Nephron (organoid): Measurements from ENCODE around the gene ECHS1.

ENCODE experiments used
- H3K27ac Mint-ChIP-seq, 3 experiments: 2 replicates each; pipeline ENCODE4 v1.8.0; 2020; ENCODE audit warnings: mixed read lengths in 3 of 3, mild to moderate bottlenecking in 2 of 3, moderate library complexity in 1 of 3
- H3K27me3 Mint-ChIP-seq: 2 replicates; pipeline ENCODE4 v1.8.0; 2021; ENCODE audit warnings: low read depth, mild to moderate bottlenecking, moderate library complexity, mixed read lengths
- H3K36me3 Mint-ChIP-seq: 2 replicates; pipeline ENCODE4 v1.8.0; 2020; ENCODE audit warnings: low read depth, mixed read lengths
- H3K4me1 Mint-ChIP-seq: 2 replicates; pipeline ENCODE4 v1.8.0; 2020; ENCODE audit warnings: mixed read lengths
- H3K4me3 Mint-ChIP-seq, 3 experiments: 2 replicates each; pipeline ENCODE4 v1.8.0; 2020; ENCODE audit warnings: mild to moderate bottlenecking in 3 of 3, mixed read lengths in 3 of 3, moderate library complexity in 2 of 3
- H3K9me3 Mint-ChIP-seq: 2 replicates; pipeline ENCODE4 v1.8.0; 2020; ENCODE audit warnings: mixed read lengths
- CTCF ChIP-seq, 3 experiments: fragments of 200-600 bp; sonication (generic); IDR thresholded peaks; one replicate each; pipeline ENCODE4 v1.5.0; 2021; ENCODE audit warnings: antibody characterized with exemption in 3 of 3; ENCODE audit not compliant: unreplicated experiment in 3 of 3

The ECHS1 gene

GRCh38 chr10:133362846-133363245 is 10.3 kb downstream of the ECHS1 start:
- H3K36me3 Mint-ChIP-seq: peaks cover 39% of the 10 kb centered on the region
- H3K27me3 Mint-ChIP-seq: no peaks in the 10 kb centered on the region
- H3K9me3 Mint-ChIP-seq: no peaks in the 10 kb centered on the region
- H3K4me3 Mint-ChIP-seq: no peak overlapping the region
- TF ChIP-seq CTCF (IDR thresholded peaks at IDR 0.05; ENCODE audit: unreplicated experiment in 3 of 3): no peak
- no peak overlapping the region for H3K27ac Mint-ChIP-seq
- H3K4me1 Mint-ChIP-seq: peaks cover 7% of the 10 kb centered on the region

DNA sequence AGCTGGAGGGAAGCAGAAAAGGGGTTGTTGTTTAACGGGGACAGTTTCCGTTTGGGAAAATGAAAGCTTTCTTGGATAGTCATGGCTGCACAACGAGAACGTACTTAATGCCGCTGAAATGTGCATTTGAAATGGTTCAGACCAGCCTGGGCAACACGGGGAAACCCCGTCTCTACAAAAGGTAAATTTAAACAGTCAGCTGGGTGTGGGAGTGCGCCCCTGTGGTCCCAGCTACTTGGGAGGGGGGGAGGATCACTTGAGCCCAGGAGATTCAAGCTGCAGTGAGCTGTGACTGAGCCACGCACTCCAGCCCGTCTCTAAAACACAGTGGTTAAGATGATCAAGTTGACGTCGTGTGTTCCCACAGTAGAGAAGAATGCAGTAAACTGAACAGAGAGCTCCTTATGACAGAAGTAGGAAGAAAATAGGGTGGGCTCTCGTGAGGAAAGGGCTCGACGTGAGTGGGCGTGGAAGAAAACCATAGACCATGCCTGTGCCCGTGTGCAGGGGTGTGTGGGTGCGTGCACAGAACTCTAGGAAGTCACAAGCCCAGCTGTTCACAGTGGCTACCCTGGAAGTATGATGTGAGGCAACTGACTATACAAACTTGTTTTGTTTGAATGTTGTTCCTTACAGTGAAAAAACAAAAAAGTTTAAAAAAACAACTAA is 11.2 kb downstream of the ECHS1 start:
- H3K4me3 Mint-ChIP-seq: no peak overlapping the region
- H3K4me1 Mint-ChIP-seq: peaks cover 5% of the 10 kb centered on the region
- H3K27ac Mint-ChIP-seq: peak overlapping the region in 1 of 3 experiments; percentile 0
- H3K27me3 Mint-ChIP-seq: no peaks in the 10 kb centered on the region
- TF ChIP-seq CTCF (IDR thresholded peaks at IDR 0.05; ENCODE audit: unreplicated experiment in 3 of 3): no peak
- H3K36me3 Mint-ChIP-seq: peaks cover 35% of the 10 kb centered on the region
- no peaks in the 10 kb centered on the region for H3K9me3 Mint-ChIP-seq

GRCh38 chr10:133361227-133361626 is 11.9 kb downstream of the ECHS1 start:
- Mint-ChIP-seq H3K4me3 (no peak overlapping the region), H3K27ac (no peak overlapping the region), H3K9me3 (no peaks in the 10 kb centered on the region), H3K36me3 (peaks cover 35% of the 10 kb centered on the region), H3K27me3 (no peaks in the 10 kb centered on the region), H3K4me1 (peaks cover 5% of the 10 kb centered on the region)
- TF ChIP-seq CTCF (IDR thresholded peaks at IDR 0.05; ENCODE audit: unreplicated experiment in 3 of 3): no peak

GRCh38 chr10:133359972-133360610 is 13.1 kb downstream of the ECHS1 start:
- no peaks in the 10 kb centered on the region for H3K27me3 Mint-ChIP-seq
- peak overlapping the region; percentile 51 to 87 (median 68) for H3K27ac Mint-ChIP-seq
- peaks cover 5% of the 10 kb centered on the region for H3K4me1 Mint-ChIP-seq
- peaks cover 26% of the 10 kb centered on the region for H3K36me3 Mint-ChIP-seq
- H3K4me3 Mint-ChIP-seq: peak overlapping the region in 2 of 3 experiments; percentile 48 to 63
- no peak for TF ChIP-seq CTCF (IDR thresholded peaks at IDR 0.05; ENCODE audit: unreplicated experiment in 3 of 3)
- H3K9me3 Mint-ChIP-seq: no peaks in the 10 kb centered on the region

- Mint-ChIP-seq H3K27ac (peak overlapping the region; percentile 51 to 87 (median 68)), H3K27me3 (no peaks in the 10 kb centered on the region), H3K36me3 (peaks cover 22% of the 10 kb centered on the region), H3K9me3 (no peaks in the 10 kb centered on the region), H3K4me3 (peak overlapping the region in 2 of 3 experiments; percentile 16 to 48), H3K4me1 (peaks cover 5% of the 10 kb centered on the region)
- no peak for TF ChIP-seq CTCF (IDR thresholded peaks at IDR 0.05; ENCODE audit: unreplicated experiment in 3 of 3)
These were observed 13.6 kb downstream of the ECHS1 start for GRCh38 chr10:133359554-133359971.
